Stimulated activated CD4-positive, alpha-beta T cell treated with anti-CD3 and anti-CD28 coated beads, TNF-alpha, amount 100 ng/mL, for 24 hours (primary cell): ENCODE results near the gene CPNE9.

Experiments
- DNase-seq, 3 experiments: peaks; one replicate each; pipeline ENCODE4 v3.0.0-alpha.2; 2020; ENCODE audit warnings: low read depth in 3 of 3

Gene CPNE9

GRCh38 chr3:9687514-9687913, 16.1 kb upstream of the CPNE9 start:
- no peak for DNase-seq

- no peak for DNase-seq
Measured at GRCh38 chr3:9688961-9689360, 14.7 kb upstream of the CPNE9 start.

DNA sequence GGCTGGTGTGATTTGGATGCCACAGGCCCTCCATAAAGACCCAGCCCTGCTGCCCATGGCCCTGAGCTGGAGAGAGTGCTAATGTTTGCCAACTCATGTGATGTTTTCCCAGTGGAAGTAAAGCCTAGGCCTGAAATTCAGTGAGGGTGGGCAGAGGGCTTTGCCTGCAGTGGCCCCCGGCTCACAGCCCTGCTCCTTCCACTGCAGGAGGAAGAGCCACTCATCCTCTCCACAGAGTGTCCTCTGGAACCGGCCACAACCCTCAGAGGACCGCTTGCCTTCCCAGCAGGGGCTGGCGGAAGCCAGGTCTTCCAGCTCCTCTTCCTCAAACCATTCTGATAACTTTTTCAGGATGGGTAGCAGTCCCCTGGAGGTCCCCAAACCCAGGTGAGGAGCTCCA, 13.9 kb upstream of the CPNE9 start:
- DNase-seq: no peak

GRCh38 chr3:9690451-9691450, 12.9 kb upstream of the CPNE9 start:
- DNase-seq: no peak

DNA sequence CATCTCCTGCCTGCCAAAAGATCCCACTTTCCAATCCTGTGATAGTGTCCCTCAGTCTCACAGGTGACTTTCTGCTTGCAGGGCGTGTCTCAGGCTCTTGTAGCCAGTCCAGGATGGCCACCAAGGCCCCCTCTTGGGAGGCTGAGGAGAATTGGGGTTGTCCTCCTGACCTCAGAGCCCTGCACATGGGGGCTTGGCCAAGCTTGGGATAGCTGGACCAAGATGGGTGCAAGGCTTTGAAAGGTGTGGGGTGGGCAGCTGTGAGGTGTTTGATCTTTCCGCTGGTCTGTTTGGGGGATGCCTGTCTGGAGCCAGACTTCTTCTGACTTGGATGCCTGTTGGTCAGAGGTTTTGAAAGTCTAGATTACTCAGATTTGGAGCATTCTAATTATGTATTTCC, 12.0 kb upstream of the CPNE9 start:
- no peak for DNase-seq

DNA sequence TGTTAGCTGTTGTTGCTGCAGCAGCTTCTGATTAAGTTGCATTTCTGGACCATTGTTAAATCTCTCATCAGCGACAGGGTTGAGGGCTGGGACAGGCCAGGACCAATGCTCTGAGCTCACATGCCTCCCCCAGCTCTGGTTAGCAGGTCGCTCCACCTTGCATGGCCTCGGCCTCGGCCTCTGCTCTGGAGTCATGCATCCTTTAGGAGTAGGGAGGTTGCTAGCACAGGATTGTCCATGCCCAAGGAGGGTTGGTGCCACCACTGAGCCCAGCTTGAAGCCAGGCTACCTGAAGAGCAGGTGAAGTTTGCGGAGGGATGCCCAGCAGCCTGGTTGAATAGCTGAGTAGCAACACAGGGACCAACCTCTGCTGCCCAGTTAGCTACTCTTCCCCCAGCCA, 11.2 kb upstream of the CPNE9 start:
- no peak for DNase-seq

- DNase-seq: no peak
Measured at GRCh38 chr3:9695345-9695744, 8.3 kb upstream of the CPNE9 start.

DNA sequence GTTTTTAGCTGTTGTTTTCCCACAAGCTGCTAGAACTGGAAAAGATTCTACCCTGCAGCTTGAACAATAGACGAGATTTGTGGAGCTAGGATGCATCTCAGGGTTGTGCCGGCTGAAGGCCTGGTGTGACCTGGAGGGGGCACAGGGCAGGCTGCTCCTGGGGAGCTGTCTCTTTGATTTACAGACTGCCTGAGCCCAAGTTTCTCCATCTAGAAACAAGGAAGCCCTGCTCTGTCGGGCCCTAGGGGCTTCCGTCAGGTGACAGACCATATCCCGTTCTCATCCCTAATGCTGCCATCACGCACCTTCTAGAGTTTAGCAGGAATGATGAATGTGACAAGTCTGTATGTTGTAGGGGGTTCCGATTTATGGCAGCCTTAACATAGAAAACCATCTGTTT, 7.9 kb upstream of the CPNE9 start:
- no peak for DNase-seq

GRCh38 chr3:9696480-9697220, 7.0 kb upstream of the CPNE9 start:
- DNase-seq: no peak

- no peak for DNase-seq
Measured at GRCh38 chr3:9697892-9698291, 5.7 kb upstream of the CPNE9 start.

GRCh38 chr3:9698293-9698692, 5.3 kb upstream of the CPNE9 start:
- DNase-seq: no peak

- no peak for DNase-seq
Measured at GRCh38 chr3:9700536-9700935, 3.1 kb upstream of the CPNE9 start.

DNA sequence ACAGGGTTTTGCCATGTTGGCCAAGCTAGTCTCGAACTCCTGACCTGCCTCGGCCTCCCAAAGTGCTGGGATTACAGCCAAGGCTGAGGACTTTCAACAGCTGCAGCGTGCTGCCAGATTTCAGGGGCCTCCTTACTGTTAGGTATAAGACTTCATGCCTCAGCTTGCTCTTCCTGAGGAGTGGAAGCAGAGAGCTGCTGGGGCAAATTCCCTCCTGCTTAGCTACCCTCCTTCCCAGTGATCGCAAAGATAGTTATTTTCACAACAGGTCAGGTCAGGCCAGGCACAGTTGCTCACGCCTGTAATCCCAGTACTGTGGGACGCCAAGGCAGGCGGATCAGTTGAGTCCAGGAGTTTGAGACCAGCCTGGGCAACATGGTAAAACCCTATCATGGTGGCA, 2.6 kb upstream of the CPNE9 start:
- no peak for DNase-seq

DNA sequence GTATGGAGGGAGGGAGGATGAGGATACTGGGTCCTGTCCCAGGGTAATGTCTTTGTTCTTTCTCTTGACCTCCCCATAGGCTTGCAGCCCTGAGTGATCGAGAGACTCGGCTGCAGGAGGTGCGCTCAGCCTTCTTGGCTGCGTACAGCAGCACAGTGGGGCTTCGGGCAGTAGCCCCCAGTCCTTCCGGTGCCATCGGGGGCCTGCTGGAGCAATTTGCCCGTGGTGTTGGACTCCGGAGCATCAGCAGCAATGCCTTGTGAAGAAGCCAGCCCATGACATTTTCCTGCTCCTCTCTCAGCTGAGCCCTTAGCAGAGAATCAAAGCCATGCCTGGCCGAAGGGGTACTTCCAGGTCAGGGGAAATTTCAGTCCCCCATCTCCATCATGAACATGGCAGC, 1.9 kb upstream of the CPNE9 start:
- no peak for DNase-seq

GRCh38 chr3:9703240-9703639, 393 bp upstream of the CPNE9 start:
- DNase-seq: no peak

- no peak for DNase-seq
Measured at GRCh38 chr3:9704347-9705322, 1.0 kb downstream of the CPNE9 start.

GRCh38 chr3:9710174-9710739, 6.6 kb downstream of the CPNE9 start:
- DNase-seq: no peak

DNA sequence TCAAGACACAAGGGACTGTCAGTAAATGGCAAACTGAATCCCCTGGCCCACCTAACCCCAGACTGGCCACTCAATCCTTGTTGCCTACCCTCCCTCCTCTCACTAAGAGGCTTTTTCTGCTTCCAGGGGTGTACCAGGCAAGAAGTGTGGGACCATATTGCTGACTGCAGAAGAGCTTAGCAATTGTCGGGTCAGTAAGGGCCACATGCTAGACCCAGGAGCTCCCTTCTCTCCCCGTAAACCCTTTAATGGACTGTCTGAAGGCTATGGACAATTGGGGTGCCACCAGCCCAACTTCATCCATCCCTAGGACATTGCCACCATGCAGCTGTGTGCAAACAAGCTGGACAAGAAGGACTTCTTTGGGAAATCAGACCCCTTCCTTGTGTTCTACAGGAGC, 8.8 kb downstream of the CPNE9 start:
- no peak for DNase-seq

- DNase-seq: no peak
Measured at GRCh38 chr3:9713142-9713541, 9.5 kb downstream of the CPNE9 start.

- DNase-seq: no peak
Measured at GRCh38 chr3:9715136-9715535, 11.5 kb downstream of the CPNE9 start.

- peak in 1 of 3 experiments; percentile 34 for DNase-seq
Measured at GRCh38 chr3:9715764-9716437, 12.3 kb downstream of the CPNE9 start.
